Smooth muscle cell (in vitro differentiated cells): ENCODE measurements around the gene CHRNE. TPM values are rescaled to one million over a fixed set of nuclear protein-coding genes. Genes with fewer than 3 reads are reported as not detected.
A peak's percentile ranks its signal among the peaks of the same experiment; 100 is the strongest.

Source experiments
- DNase-seq: peaks from one replicate; lab custom pipeline; 2025; ENCODE audit not compliant: unreplicated experiment; lab: John Stamatoyannopoulos, UW
- H2AFZ ChIP-seq: fragments of 200-600 bp; sonication (generic); 2 replicates; pipeline ENCODE4 v1.6.0; 2016; ENCODE audit warnings: antibody characterized with exemption, low read depth, mild to moderate bottlenecking
- H3F3A ChIP-seq: fragments of 200-600 bp; sonication (generic); 2 replicates; pipeline ENCODE4 v1.6.0; 2017; ENCODE audit warnings: antibody characterized with exemption, low read depth
- H3K27ac ChIP-seq: fragments of 200-600 bp; sonication (generic); 2 replicates; pipeline ENCODE4 v1.5.1; 2016; ENCODE audit warnings: low read depth, mild to moderate bottlenecking
- H3K27me3 ChIP-seq: fragments of 200-600 bp; sonication (generic); 2 replicates; pipeline ENCODE4 v1.6.1; 2016; ENCODE audit warnings: low read depth, mild to moderate bottlenecking
- H3K36me3 ChIP-seq: fragments of 200-600 bp; sonication (generic); 2 replicates; pipeline ENCODE4 v1.5.1; 2016; ENCODE audit warnings: low read depth
- H3K4me1 ChIP-seq: fragments of 200-600 bp; sonication (generic); 2 replicates; pipeline ENCODE4 v1.5.1; 2016; ENCODE audit warnings: low read depth
- H3K4me2 ChIP-seq: fragments of 200-600 bp; sonication (generic); 2 replicates; pipeline ENCODE4 v1.6.0; 2016; ENCODE audit warnings: mild to moderate bottlenecking
- H3K4me3 ChIP-seq: fragments of 200-600 bp; sonication (generic); 2 replicates; pipeline ENCODE4 v1.5.1; 2016; ENCODE audit warnings: mild to moderate bottlenecking
- H3K79me2 ChIP-seq: fragments of 200-600 bp; sonication (generic); 2 replicates; pipeline ENCODE4 v1.6.0; 2016; ENCODE audit warnings: low read depth, mild to moderate bottlenecking
- H3K9ac ChIP-seq: fragments of 200-600 bp; sonication (generic); 2 replicates; pipeline ENCODE4 v1.6.0; 2016; ENCODE audit warnings: low read depth
- H3K9me3 ChIP-seq: fragments of 200-600 bp; sonication (generic); replicated peaks from 2 replicates; pipeline ENCODE4 v1.5.1; 2016; ENCODE audit warnings: low read depth
- H4K20me1 ChIP-seq: fragments of 200-600 bp; sonication (generic); 2 replicates; pipeline ENCODE4 v1.6.0; 2016; ENCODE audit warnings: low read depth
- WGBS: methylation state at CpG from one replicate; pipeline ENCODE4 v1.1.7; 2016; ENCODE audit warnings: low lambda C conversion rate; 5-methylcytosine and 5-hydroxymethylcytosine counted together
- polyA plus RNA-seq: library from polyadenylated mRNA; unstranded; fragments of >200 nt; fragmentation: Nextera tagmentation; extraction: Ambion mirVana; gene quantifications from 2 replicates; pipeline ENCODE4 v1.2.1, GENCODE V29; 2016
- total RNA-seq: library from RNA; depleted of rRNA; stranded (reverse); fragments of >200 nt; gene quantifications from 2 replicates; pipeline ENCODE4 v1.2.3, GENCODE V29; 2014
- TF ChIP-seq, protein P1 (sequence below): fragments of 200-600 bp; sonication (generic); IDR thresholded peaks from 2 replicates; pipeline ENCODE4 v1.5.1; 2017; ENCODE audit warnings: borderline replicate concordance, mild to moderate bottlenecking, antibody characterized with exemption; ENCODE audit not compliant: insufficient read depth, poor library complexity, severe bottlenecking

The CHRNE gene
- total and polyA plus RNA-seq, 2 experiments from 2014 or later: 1.7 to 2.7 TPM

DNA sequence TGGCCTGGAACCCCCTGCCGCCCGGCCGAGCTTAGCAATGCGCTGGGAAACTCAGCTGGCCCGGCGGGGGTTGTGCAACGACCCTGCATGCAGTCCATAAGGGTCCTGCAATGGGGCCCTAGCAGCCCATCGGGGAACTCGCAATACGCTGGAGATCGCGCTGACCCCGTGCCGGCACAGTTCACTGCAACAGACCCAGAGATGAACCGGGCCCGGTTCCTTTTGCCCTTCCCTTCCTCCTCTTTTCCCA, 36.6 kb upstream of the CHRNE start:
- DNase-seq: no peak
- Histone ChIP-seq H2AFZ (peak overlapping the region; percentile 6), H3K9ac (peak overlapping the region; percentile 59), H4K20me1 (peaks cover 8% of the 10 kb centered on the region), H3K4me3 (peak overlapping the region; percentile 77), H3K4me1 (peaks cover 12% of the 10 kb centered on the region), H3K79me2 (peaks cover 43% of the 10 kb centered on the region), H3K36me3 (no peaks in the 10 kb centered on the region), H3F3A (peaks cover 21% of the 10 kb centered on the region), H3K9me3 (no peaks in the 10 kb centered on the region), H3K4me2 (peak overlapping the region; percentile 95), H3K27ac (peak overlapping the region; percentile 92), H3K27me3 (no peaks in the 10 kb centered on the region)
- TF ChIP-seq, protein P1, sequence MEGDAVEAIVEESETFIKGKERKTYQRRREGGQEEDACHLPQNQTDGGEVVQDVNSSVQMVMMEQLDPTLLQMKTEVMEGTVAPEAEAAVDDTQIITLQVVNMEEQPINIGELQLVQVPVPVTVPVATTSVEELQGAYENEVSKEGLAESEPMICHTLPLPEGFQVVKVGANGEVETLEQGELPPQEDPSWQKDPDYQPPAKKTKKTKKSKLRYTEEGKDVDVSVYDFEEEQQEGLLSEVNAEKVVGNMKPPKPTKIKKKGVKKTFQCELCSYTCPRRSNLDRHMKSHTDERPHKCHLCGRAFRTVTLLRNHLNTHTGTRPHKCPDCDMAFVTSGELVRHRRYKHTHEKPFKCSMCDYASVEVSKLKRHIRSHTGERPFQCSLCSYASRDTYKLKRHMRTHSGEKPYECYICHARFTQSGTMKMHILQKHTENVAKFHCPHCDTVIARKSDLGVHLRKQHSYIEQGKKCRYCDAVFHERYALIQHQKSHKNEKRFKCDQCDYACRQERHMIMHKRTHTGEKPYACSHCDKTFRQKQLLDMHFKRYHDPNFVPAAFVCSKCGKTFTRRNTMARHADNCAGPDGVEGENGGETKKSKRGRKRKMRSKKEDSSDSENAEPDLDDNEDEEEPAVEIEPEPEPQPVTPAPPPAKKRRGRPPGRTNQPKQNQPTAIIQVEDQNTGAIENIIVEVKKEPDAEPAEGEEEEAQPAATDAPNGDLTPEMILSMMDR: no peak
- 2% methylated on average over 16 of the region's 16 CpGs for WGBS

DNA sequence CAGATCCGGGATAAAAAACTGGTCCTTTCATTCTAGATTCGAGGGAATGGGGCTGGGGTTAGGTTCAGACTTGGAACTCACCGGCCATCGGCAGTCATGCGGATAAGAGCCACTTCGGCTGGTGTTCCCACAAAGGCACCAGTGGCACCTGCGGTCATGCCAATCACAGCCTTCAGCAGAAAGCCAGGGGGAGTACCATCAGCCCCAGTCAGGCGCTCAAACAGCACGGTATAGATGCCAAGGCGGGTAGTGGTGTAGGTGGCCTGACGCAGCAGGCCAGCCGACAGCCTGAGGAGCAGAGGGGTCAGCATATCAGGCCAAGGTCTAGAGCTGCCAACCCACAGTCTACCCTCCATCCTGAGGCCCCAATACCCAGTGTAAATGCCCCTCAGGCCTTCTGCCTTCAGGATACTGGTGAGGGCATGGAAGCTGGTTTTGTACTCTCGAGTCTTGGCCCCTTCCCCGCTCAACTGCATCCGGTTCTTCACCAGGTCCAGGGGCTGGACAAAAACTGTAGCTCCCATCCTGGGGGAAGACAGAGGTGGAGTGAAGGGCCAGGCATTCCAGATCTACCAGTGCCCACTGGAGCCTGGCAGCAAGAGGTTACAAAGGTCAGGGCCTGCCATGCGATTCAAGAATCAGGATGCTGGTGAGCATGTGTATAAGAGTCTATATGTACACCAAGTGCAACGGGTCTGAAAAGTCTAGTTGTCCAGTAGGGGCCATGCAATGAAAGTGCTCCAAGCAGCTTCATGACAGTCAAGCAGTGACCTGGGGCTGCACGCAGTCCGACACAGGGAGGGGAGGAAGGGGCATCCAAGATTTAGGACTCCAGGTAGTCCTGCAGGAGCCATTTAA, 36.0 kb upstream of the CHRNE start:
- H3K36me3 ChIP-seq: no peaks in the 10 kb centered on the region
- H3K9me3 ChIP-seq: no peaks in the 10 kb centered on the region
- H2AFZ ChIP-seq: no peak overlapping the region
- no peak for DNase-seq
- peak overlapping the region; percentile 95 for H3K4me2 ChIP-seq
- H3K9ac ChIP-seq: peak overlapping the region; percentile 59
- no peaks in the 10 kb centered on the region for H3K27me3 ChIP-seq
- WGBS: 75% methylated on average over 19 of the region's 19 CpGs
- H3K79me2 ChIP-seq: peaks cover 38% of the 10 kb centered on the region
- H3K4me3 ChIP-seq: peak overlapping the region; percentile 77
- peaks cover 12% of the 10 kb centered on the region for H3K4me1 ChIP-seq
- TF ChIP-seq, protein P1: no peak
- peak overlapping the region; percentile 92 for H3K27ac ChIP-seq
- peaks cover 17% of the 10 kb centered on the region for H3F3A ChIP-seq
- H4K20me1 ChIP-seq: peaks cover 4% of the 10 kb centered on the region

DNA sequence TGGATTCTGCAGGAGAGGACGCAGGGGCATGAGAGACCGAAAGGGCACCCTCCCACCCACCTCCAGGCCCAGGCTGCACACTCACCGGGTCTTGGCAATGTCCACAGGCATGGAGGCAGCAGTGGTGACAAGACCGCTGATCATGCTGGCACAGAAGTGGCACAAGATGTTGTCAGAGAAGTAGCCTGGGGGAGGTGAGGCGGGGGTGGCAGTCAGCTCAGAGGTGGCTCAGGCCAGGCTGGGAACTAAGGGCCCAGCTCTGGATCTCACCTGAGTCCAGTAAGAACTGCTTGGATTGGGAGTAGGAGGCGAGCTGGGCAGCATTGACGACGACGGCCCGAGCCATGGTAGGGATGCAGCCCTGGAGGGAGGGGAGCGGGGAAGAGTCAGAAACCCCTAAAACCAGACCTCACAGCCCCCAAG, 35.2 kb upstream of the CHRNE start:
- TF ChIP-seq, protein P1: no peak
- H3K36me3 ChIP-seq: no peaks in the 10 kb centered on the region
- H3K9ac ChIP-seq: no peak overlapping the region
- no peak overlapping the region for H3K4me3 ChIP-seq
- no peaks in the 10 kb centered on the region for H3K9me3 ChIP-seq
- H4K20me1 ChIP-seq: peaks cover 4% of the 10 kb centered on the region
- H3K27me3 ChIP-seq: no peaks in the 10 kb centered on the region
- DNase-seq: no peak
- WGBS: 98% methylated on average over 11 of the region's 11 CpGs
- peak overlapping the region; percentile 95 for H3K4me2 ChIP-seq
- peaks cover 12% of the 10 kb centered on the region for H3K4me1 ChIP-seq
- peaks cover 12% of the 10 kb centered on the region for H3F3A ChIP-seq
- H3K27ac ChIP-seq: no peak overlapping the region
- peaks cover 31% of the 10 kb centered on the region for H3K79me2 ChIP-seq
- H2AFZ ChIP-seq: no peak overlapping the region

DNA sequence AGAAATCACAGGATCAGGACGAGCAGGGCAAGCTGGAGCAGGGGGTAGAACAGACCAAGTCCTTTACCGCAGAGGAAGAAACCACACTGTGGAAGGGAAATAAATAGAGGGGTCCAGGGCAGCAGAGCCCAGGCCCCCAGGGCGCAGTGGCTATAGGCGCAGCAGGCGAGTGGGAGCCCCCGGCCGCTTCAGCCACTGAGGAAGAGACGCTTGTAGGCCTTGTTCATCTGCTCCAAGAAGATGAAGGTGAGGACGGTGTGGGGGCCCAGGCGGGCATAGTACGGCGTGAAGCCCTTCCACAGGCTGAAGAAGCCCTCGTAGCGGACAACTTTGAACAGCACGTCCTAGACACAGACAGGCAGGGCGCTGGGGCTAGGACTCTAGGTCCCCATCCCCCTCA, 34.7 kb upstream of the CHRNE start:
- H3K27me3 ChIP-seq: no peaks in the 10 kb centered on the region
- H3K9me3 ChIP-seq: no peaks in the 10 kb centered on the region
- H4K20me1 ChIP-seq: peaks cover 4% of the 10 kb centered on the region
- 90% methylated on average over 15 of the region's 16 CpGs for WGBS
- no peak for DNase-seq
- H3K36me3 ChIP-seq: no peaks in the 10 kb centered on the region
- no peak overlapping the region for H3K4me3 ChIP-seq
- no peak overlapping the region for H3K9ac ChIP-seq
- no peak overlapping the region for H3K27ac ChIP-seq
- TF ChIP-seq, protein P1: no peak
- H3K4me2 ChIP-seq: no peak overlapping the region
- peaks cover 7% of the 10 kb centered on the region for H3F3A ChIP-seq
- peaks cover 28% of the 10 kb centered on the region for H3K79me2 ChIP-seq
- H3K4me1 ChIP-seq: peaks cover 12% of the 10 kb centered on the region
- H2AFZ ChIP-seq: no peak overlapping the region
